Activated CD4-positive, alpha-beta T cell treated with anti-CD3 and anti-CD28 coated beads, Interleukin-2, Interleukin-4, amounts not matched to agents 100 ng/mL and 50 ng/mL, durations not matched to agents 16 hours and 8 hours (primary cell): ENCODE data around the gene ACKR2.

Source experiments
- DNase-seq: peaks from one replicate; pipeline ENCODE4 v3.0.0-alpha.2; 2020; ENCODE audit warnings: low spot score

Gene ACKR2

DNA sequence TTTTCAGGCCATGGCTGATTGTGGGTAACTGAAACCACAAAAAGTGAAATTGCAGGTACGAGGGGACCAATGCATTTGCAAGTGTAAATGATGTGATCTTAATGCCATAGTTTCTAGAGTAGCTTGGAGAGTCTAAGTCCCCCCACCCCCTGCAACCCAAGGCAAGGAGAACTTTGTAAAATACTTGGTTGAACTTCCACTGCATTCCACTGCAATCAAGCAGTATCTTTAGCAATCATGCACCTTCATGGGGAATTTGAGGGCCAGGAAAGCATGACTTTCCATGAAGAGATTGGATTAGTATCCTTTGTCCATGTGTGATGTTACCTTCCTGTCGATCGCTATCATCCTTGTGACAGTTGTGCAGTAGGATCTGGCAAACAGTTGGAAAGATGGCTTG, 77.8 kb downstream of the ACKR2 start:
- no peak for DNase-seq

DNA sequence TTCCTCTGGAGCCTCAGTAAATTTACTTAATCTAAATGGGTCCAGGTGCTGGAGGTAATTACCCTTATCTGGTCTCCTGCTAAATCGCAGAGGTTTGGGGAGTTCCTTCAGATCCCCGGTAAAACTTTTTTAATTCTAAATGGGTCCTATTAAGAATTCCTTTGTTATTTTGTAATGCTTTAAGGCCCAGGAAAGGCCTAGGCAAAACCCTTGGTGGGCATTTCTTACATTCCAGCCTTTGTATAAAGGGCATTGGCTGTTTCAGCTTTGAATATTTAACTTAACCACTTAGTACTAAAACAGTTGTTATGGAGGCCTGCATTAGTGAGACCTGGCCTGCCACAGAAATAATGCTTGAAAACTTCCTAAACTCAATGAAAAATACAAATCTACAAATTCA, 81.8 kb downstream of the ACKR2 start:
- DNase-seq, result no peak

DNA sequence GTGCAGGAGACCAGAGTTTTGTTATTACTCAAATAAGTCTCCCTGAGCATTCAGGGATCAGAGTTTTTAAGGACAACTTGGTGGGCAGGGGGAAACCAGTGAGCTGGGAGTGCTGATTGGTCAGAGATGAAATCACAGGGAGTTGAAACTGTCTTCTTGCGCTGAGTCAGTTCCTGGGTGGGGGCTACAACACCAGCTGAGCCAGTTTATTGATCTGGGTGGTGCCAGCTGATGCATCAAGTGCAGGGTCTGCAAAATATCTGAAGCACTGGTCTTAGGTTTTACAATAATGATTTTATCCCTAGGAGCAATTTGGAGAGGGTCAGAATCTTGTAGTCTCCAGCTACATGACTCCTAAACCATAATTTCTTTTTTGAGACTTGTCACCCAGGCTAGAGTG, 82.9 kb downstream of the ACKR2 start:
- no peak for DNase-seq

DNA sequence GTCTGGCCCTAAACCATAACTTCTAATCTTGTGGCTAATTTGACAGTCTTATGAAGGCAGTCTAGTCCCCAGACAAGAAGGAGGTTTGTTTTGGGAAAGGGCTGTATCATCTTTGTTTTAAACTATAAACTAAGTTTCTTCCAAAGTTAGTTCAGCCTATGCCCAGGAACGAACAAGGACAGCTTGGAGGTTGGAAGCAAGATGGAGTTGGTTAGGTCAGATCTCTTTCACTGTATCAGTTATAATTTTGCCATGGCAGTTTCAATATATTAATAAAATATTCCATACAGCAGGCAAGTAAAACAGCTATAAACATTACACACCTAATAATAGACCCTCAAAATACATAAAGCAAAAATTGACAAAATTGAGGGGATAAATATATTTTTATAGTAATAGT, 83.6 kb downstream of the ACKR2 start:
- DNase-seq, result no peak

DNA sequence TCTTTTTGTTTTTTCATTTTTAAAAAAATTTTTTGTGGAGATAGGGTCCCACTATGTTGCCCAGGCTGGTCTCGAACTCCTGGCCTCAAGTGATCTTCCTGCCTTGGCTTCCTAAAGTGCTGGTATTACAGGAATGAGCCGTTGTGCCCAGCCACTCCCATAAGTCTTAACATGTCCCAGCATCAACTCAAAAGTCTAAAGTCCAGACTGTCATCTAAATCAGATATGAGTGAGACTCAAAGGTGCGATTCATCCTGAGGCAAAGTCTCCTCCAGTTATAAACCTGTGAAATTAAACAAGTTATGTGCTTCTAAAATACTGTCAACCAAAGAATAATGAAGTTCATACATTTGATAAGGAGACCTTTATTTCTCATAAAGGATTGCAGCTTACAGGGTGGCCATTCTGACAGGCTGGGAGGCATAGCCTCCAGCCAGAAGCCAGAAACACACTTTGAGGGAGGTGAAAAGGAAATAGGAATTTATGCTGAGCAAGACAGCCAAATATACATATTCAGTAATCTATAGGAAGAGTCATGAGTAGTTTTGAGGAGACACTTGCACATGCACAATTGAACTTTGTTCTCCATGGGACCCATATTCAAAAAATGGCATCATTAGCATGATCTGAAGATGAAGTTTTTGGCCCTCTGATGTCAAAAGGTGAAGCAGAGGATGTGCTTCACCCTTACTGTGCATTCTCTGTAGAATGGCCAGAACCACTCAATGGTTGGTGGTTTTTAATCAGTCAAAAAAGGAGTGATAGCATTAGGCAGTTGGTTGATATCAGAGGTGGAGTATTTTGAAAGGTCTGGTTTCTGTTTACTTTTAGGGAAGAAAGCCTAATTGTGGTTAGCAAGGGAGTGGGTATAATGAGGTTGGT, 85.7 kb downstream of the ACKR2 start:
- DNase-seq, result no peak

DNA sequence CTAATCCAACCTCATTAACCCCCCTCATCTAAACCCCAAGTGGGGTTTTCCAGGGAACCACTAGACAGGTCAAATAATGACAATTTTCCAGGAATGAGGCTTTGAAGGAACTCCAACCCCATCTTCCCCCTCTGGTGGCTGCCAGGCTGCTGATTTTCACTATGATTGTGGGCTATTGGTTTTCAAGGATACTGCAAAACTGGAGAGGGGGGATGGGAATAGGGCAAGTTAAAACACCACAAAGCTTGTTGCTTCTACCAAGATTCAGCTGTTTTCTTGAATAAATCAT, 86.3 kb downstream of the ACKR2 start:
- no peak for DNase-seq

DNA sequence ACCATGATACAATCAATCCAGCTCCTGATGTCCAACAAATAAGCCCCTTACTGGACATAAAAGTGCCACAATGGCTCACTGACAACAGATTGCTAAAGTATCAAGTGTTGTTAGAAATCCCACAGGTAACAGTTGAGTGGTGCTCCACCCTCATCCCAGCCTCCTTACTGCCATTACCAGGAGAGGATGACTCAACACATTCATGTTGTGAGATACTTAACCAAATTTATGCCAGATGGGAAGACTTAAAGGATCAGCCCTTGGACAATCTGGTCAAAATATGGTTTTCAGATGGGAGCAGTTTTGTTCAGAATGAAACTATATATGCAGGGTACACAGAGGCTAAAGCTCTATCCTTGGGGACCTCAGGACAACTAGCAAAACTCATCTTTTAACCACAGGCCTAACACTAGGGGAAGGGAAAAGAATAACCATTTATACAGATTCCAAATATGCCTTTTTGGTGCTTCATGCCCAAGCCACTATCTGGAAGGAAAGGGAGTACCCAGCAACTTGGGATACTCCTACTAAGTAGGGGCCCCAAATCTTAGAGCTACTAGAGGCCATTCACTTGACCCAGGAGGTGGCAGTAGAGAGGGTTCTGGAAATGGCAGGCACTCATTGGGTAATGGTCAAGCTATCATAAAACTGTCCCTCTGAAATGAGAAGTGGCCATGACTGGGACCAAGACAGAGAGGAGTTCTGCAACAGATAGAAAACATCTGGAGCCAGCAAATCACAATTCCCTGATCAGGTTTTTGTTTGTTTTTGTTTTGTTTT, 89.8 kb downstream of the ACKR2 start:
- no peak for DNase-seq

DNA sequence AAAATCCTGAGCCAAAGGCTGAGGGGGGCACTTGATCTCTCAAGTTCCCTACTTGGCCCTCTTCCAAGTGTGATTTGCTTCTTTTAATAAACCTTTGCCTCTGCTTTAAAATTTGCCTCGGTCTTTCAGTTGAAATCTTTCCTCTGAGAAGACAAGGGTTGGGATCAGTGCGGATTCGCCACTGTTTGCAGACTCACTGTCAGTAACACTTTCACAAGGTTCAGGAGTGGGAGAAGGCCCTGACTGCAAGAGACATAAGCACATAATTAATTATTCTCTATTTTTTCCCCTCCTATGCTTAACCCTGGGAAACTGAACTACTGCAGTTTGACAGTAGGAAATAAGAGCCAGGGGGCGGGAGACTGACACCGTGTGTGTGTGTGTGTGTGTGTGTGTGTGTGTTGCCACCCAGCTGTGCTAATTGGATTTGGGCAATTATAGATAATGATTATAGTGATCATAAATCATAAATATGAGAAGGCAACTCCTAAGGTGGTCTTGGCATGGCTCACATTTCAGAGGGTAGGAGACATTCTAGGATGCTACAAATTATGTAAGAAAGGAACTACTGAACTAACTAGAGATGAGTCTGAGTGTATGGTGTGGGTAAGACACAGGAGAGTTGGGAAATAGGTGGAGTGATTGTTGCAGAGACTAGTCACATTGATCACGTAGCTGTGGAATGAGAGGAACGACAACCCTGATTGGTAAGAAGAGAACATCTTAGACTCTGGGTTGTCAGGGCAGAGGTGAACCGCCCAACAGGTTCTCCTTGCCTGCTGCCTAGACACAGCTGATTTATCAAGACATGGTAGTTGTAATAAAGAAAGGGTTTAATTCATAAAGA, 91.2 kb downstream of the ACKR2 start:
- DNase-seq, result no peak

DNA sequence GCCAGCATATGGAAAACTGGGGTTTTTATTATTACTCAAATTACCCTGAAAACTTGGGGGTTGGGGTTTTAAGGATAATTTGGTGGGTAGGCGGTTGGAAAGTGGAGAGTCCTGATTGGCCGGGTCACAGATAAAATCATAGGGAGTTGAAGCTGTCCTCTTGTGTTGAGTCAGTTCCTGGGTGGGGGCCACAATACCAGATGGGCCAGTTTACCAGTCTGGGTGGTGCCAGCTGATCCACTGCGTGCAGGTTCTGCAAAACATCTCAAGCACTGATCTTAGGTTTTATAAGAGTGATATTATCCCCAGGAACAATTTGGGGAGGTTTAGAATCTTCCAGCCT, 91.8 kb downstream of the ACKR2 start:
- DNase-seq, result peak; percentile 34

DNA sequence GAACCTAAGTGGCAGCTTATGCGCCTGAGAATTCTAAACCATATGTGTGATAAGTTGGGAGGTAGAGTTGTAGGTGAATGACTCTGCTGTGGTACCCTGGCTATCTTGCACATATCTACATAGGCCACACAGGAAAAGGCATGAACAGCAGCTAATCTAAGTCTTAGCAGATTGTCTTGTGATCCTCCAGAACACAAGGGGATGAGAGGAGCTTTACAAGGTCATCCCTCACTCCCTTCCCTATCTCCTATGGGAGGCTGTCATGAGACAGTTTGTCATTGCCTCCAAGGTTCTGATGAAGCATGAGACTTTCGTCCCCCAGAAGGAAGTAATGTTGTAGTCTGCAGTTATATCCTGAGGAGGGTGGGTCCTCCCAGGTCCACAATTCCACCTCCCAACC, 93.0 kb downstream of the ACKR2 start:
- no peak for DNase-seq

DNA sequence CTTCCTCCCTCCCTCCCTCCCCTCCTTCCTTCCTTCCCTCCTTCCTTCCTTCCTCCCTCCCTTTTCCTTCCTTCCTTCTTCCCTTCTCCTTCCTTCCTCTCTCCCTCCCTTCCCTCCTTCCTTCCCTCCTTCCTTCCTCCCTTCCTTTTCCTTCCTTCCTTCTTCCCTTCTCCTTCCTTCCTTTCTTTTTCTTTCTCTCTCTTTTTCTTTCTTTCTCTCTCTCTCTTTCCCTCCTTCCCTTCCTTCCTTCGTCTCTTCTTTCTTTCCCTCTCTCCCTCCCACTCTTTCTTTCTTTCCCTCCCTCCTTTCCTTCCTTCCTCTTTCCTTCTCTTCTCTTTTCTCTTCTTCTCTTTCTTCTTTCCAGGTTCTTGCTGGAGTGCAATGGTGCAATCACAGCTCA, 94.8 kb downstream of the ACKR2 start:
- DNase-seq, result no peak

DNA sequence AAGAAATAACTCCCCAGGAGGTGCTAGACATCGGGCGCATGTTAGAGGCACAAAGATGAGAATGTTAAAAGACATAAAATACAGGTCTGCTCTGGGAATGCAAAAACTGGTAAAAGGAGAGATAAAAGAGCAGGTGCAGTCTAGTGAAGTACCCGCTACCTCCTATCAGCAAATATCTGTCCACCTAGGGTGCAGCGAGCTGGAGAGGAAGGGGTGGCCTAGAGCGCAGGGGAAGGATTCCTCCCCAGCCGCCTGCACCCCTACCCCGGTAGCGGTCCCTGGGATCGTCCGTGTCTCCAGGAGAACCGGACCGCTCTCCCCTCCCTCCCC, 96.5 kb downstream of the ACKR2 start:
- DNase-seq, result no peak

DNA sequence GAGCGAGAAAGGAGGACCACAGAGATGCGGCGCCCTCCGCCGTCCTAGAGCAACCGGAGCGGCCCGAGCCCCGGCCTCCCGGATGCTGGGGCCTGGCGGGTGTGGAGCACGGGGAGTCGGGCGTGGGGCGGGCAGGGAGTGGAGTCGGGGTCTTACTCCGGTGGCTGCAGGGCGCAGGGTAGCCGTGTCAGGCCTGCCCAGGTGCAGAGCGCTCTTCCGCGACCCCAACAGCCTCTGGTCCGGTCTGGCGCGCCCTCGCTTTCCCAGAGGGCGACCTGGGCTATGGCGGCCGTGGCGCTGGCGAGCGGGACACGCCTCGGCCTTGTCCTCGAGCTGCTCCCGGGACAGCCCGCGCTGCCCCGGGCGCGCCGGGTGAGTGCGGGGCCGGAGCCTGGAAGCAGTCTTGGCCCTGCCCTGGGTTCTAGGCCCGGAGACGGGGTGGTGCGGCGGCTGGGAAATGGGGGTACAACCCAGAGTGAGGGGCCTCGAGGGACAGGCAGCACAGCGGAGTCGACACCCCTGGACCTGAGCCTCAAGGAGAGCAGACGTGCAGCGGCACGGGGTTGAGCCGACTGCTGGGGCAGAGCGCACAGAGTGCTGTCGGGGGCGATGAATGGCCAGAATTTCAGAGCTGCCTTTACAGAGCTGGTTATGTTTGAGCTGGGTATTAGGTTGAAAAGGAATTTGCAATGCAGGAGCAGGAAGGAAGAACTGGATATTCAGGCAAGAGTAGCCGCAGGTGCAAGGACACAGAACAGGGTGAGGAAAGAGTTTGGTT, 97.0 kb downstream of the ACKR2 start, which contains the start of gene ZNF662:
TSS of gene ZNF662 (plus strand) at position 73 of the 778 bp plus-strand sequence. CDS start 1,973 bp downstream, outside the sequence.
- no peak for DNase-seq

DNA sequence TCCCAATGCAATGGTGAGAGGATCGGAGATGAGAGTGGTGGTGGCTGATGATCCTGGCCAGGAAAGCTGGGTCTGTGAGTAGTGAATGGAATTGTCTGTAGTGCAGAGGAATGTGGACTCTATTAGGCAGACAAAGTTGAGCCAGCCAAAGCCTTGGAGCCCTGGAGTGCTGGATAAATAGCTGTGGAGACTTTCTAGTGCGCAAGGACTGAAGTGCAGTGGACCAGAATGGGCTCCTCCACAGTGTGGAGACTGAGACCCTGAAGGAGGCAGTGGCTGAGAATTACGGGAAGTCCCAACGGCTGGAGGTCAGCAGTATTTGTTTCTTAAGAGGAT, 97.6 kb downstream of the ACKR2 start:
- DNase-seq, result no peak

DNA sequence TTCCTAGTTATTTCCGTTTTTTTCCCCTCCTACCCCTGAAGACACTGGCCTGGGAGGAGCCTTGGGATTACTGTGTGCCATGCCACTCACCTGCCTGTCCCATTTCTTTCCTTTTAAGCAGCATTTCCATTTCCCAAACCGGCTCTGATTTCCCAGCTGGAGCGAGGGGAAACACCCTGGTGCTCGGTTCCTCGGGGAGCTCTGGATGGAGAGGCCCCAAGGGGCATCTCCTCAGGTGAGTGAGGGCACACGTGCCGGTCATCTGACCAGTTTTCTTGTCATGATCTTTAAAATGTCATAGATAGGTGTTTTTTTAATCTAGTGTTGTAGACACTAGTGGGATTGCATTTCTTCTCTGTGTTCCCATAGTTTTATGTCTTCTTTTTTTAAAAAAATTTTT, 99.4 kb downstream of the ACKR2 start:
- no peak for DNase-seq

DNA sequence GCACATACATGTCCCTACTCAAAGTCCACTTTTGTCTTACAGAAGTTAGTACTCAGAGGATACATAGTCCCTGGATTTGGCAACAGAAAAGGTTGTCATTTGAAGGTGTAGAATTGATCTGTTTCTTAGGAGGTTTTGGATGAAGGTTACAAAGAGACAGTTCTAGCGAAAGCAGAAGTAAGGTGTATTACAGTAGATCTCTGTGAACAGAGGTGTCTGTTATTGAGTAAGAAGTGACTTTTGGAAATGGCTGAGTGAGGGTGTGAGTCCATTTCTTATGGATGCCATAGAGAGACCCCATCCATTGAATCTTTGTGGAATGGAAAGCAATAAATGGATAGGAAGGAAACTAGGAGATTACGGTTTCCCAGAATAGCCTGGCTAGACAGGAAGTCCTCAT, 102.3 kb downstream of the ACKR2 start:
- DNase-seq, result no peak

DNA sequence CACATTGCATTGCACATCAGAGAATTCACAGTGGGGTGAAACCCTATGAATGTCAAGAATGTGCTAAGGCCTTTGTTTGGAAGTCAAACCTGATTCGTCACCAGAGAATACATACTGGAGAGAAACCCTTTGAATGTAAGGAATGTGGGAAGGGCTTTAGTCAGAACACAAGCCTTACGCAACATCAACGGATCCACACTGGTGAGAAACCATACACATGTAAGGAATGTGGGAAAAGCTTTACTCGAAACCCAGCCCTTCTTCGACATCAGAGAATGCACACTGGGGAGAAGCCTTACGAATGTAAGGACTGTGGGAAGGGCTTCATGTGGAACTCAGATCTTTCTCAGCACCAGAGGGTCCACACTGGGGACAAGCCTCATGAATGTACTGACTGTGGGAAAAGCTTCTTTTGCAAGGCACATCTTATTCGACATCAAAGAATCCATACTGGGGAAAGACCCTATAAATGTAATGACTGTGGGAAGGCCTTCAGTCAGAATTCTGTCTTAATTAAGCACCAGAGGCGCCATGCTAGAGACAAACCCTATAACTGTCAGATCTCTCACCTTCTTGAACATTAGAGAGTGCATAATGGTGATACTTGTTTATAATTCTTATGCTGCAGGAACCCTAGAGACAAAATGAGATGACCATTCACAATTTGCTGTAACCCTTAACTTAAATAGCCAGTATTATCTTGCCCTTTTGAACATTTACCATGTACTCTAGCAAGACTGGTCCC, 105.7 kb downstream of the ACKR2 start:
- no peak for DNase-seq
